Retina (tissue), 1 donor: ENCODE data around the gene CSPG5.
A peak's percentile ranks its signal among the peaks of the same experiment; 100 is the strongest.

ENCODE experiments used
- DNase-seq: peaks from one replicate; pipeline ENCODE4 v3.0.0-alpha.2; 2016

The CSPG5 gene, protein sequence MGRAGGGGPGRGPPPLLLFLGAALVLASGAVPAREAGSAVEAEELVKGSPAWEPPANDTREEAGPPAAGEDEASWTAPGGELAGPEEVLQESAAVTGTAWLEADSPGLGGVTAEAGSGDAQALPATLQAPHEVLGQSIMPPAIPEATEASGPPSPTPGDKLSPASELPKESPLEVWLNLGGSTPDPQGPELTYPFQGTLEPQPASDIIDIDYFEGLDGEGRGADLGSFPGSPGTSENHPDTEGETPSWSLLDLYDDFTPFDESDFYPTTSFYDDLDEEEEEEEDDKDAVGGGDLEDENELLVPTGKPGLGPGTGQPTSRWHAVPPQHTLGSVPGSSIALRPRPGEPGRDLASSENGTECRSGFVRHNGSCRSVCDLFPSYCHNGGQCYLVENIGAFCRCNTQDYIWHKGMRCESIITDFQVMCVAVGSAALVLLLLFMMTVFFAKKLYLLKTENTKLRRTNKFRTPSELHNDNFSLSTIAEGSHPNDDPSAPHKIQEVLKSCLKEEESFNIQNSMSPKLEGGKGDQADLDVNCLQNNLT

GRCh38 chr3:47578691-47579632 lies at the start of gene CSPG5:
Gene CSPG5 (minus strand): TSS chr3:47578865. CDS start chr3:47578693, 172 bp downstream.
- peak; percentile 78 for DNase-seq

DNA sequence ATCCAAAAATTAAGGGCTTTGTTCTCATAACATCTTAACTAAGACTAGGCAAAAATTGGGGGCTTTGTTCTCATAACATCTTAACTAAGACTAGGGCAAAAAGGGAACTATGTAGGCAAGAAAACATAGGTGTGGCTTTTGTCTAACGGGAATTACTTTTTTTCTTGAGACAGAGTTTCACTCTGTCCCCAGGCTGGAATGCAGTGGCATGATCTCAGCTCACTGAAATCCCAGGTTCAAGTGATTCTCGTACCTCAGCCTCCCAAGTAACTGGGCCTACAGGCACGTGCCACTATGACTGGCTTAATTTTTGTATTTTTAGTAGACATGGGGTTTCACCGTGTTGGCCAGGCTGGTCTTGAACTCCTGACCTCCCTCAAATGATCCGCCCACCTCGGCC lies 49.8 kb upstream of the CSPG5 start:
- DNase-seq = no peak

DNA sequence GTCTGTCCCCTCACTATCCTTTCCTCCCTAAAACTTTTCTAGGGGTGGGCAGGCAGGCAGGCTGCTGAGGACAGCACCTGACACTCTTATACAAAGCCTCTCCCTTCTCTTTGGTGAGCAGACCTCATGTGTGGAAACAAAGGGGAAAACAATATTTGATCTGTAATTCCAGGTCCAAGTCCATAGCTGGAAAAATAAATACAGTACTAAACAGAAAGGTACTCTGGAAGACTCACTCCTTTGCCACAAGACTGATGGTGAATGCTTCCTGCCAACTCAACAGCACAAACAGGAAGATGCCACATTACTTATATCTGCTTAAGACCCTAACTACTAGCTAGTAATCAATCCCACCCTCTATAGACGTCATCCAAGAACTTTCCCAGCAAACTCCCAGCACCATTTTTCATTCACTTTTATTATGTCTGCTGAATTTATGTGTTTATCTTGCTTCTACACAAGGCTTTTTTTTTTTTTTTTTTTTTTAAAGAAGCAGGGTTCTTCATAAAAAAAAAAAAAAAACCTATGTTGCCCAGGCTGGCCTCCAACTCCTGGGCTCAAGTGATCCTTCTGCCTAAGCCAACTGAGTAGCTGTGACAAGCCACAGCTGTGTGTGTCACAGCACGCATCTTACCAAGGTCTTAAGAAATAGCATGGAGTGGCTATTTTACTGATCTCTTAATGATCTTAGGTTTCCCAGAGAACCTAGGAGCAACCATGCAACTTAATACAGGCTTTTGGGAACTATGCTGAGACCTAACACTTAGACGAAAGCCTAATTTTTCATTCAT lies 44.2 kb upstream of the CSPG5 start:
- DNase-seq = no peak

DNA sequence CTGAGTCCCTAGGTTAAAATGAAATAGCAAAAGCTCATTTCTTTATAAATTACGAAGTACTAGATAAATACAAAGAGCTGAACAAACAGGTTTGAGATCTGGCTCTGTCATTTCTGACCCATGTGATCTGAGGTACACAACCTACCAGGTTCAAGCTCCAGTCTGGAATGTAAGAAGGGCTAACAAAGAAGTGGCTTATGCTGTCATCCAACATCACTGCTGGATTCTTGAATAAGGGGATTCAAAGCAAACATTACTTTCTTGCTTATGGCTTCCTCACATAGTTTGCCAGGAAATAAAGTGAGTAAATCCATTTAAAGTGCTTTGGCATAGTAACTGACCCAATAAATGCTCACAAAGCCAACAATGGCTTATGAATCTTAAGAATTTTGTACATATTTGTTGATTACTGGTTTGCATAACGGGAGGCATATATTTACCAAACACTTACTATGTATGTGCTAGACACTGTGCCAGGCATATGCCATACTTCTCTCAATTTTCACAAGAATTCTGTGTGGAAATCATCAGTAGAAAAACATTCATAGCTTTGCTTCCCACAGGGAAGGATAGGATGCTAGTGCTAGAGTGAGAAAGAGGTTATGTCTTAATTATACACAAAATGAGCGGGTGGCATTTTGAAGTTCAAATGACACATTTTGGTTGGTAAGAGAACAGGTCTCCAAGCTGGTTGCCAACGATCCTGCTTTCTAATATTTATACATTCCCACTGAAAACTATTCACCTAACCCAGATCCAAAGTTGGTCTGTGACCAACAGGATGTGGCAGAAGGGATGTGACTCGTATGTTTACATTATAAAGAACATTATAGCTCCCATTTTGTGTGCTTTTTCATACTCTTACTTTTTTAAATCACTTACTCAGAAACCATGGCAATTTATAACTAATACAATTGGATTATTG lies 38.7 kb upstream of the CSPG5 start:
- no peak for DNase-seq

DNA sequence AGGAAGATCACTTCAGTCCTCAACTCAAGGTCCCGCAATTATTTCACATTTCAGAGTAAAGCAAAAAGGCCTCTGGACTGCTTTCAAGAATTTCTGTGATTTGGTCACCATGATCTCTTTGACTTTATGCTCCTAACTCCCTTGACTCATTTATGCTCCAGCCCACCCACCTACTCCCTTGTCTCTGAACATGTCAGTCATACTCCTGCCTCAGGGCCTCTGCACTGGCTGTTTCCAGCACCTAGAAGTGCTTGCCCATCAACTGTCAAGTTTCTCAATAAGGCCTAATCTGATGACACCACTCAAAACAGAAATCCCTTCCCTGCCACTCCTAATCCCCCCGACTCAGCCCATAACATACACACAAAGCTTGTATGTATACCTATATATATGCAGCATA lies 36.1 kb upstream of the CSPG5 start:
- no peak for DNase-seq

DNA sequence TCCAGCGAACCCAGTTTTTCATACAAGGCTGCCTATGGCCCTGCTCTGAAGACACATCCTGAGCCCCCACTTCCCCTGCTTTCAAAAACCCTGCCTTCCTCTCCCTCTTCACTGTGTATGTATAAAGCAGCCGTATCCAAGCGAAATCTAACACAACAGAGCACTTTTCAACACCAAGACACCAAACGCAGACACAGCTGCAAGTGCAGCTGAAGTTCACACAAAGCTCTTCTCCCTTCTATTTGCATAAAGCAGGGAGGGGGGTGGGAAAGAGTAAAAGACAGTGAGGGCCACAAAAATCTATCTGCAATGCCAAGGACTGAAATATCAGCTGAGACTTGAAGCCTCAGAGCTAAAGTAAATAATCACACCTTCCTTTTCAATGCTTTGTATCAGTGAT lies 35.1 kb upstream of the CSPG5 start:
- DNase-seq = peak; percentile 16

DNA sequence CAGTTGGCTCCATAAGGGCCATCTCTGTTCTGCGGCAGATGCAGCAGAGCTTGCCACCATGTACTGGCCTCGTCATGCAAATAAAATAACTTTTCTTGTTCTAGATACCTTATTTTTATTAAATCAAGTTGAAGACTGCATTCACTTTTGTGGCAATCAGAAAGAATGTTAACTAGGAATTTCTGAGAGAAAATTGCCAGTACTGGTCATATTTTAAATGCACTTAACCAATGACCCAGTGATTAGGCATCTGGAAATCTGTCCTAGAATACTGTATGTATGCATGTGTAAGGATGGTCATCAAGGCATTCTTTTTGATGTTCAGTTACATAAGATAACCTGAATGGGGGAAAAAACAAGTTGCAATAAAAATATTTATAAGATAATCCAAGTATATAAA lies 34.2 kb upstream of the CSPG5 start:
- no peak for DNase-seq

DNA sequence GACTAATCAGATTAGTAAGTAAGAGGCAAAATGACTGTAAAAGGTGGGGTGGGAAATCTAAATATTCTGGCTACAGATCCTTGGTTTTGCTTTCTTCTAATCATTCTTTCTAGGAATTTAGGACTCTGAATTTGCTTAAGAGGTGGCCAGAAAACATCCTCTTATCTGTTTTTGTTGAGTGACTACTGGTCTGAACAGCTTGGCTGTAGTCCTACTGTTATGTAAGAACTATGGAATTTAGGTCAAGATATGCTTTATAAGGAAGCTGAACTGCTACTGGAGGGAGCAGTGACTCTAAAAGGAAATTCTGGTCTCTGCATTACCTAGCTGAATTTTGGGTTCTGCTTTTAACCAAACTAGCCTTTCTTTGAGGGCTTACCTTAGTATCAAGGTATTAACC lies 33.5 kb upstream of the CSPG5 start:
- DNase-seq = peak; percentile 16

DNA sequence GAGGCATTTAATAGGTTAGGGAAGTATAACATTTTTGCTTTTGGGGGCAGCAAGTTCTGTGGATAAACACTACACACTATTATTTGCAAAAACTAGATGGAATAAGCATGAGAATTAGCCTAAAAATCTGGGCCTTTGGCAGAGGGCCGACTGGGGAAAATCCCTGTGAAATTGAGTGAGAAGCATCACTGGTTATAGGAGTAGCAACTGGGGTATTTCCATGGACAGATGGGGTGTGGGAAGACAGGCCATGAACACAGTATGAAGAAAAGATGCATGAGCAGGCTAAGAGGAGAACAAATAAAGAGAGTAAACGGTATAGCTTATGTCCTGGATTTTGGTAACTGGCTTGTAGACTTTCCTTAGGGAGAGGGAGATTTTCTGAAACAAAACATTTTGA lies 32.9 kb upstream of the CSPG5 start:
- DNase-seq = no peak

DNA sequence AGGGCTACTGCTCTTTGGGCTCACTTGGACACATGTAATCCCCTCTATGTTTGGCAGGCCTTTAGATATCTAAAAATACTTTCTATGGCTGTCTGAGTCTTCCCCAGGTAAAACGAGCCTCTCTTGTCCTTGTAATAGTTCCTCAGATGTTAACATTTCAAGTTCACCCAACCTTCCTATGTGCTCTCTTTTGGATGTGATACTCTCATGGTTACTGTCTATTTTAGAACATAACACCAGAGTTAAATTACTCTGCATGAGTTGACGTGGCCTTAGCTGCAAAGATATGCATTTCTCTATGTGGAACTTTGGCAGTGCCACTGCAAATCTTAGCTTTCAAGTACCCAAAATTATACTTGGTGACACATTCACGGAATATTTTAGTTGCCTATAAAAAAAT lies 31.9 kb upstream of the CSPG5 start:
- no peak for DNase-seq

GRCh38 chr3:47607335-47607734 lies 28.7 kb upstream of the CSPG5 start:
- DNase-seq = no peak

GRCh38 chr3:47606165-47606564 lies 27.5 kb upstream of the CSPG5 start:
- DNase-seq = no peak

DNA sequence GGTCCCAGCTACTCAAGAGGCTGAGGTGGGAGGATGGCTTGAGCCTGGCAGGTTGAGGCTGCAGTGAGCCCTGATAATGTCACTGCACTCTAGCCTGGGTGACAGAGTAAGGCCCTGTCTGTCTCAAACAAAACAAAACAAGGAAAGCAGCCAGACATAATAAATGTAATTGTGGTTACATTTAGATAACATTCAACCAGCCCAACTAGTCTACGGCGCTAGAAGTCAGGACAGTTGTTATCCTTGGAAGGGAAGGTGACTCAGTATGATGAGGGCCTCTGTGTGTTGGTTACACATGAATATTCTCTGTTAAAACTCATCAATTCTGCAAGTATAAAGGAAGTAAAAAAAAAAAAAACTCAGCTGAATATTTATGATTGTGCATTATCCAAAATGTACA lies 27.0 kb upstream of the CSPG5 start:
- no peak for DNase-seq

DNA sequence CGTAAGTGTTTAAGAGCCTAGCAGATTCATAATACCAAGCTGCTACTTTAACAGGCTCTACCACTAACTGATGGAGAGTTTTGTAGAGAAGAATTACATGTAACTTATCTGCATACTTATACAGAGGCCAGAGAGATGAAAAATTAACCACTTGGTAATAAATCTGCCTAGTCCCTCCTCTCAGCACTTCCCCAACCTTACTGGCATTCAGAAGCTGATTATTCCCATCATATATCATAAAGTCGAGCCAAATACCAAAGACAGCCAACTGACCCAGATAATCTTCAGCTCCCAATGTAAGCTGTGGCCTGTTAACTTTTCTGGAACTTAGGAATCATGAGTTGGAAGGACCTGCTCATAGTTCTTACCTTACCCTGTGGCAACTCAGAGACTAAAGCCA lies 25.5 kb upstream of the CSPG5 start:
- DNase-seq = no peak

GRCh38 chr3:47603332-47603731 lies 24.7 kb upstream of the CSPG5 start:
- no peak for DNase-seq

DNA sequence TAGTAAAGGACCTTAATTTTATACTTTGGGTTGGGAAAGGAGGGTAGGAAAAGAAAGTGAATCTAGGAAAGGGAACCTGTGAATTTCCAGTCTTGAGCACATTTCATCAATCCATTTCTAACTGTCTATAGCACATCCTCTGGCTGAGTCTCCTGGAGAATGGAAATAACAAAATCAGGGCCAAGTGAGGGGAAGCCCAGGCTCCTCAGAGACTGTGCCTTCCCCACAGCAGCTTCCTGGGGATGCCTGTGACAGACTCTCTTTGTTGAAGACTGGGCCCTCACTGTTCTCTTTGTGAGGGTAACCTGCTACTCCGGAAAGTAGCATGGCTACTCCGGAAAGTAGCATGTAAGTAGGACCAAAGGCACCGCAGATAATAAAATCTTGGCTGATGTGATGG lies 22.6 kb upstream of the CSPG5 start:
- DNase-seq = peak; percentile 54

GRCh38 chr3:47594792-47595191 lies 16.1 kb upstream of the CSPG5 start:
- no peak for DNase-seq

DNA sequence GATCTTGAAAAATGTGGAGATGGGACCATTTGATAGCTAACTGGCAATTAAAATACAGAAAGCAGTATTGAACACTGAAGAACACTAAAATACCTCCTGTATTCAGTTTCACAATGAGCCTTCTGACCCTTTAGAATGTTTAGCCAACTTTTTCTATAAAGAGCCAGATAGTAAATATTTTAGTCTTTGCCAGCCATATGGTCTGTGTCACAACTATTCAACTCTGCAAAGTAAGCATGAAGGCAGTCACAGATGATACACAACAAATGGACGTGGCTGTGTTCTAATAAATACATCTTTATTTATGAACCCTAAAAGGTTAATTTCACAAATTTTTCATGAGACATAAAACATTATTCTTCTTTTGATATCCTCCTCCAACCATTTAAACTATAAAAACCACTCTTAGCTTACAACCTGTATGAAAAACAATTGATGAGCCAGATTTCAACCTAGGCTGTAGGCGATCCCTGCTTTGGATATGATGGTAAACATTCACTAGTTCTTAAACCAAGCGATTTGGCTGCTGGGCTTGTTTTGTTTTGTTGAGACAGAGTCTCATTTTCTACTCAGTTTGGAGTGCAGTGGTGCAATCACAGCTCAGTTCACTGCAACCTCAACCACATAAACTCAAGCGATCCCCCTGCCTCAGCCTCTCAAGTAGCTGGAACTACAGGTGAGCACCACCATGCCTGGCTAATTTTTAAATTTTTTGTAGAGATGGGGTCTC lies 13.6 kb upstream of the CSPG5 start:
- DNase-seq = no peak

DNA sequence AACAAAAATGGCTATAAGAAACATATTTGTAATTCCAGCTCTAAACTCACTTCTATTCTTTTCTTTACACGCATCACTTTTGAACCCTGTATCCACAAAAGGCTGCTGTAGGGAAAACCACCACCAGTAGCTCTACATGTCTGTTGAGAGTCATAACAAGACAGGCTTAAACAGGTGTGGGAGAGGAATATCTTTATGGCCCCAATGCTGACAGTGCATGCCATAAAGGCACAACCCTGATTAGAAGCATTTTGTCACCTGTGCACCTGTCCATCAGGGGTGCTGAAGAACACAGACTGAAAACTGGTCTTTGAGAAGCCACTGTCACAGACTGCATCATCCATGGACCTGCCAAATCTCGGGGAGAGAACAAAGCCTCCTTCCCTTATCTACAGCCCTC lies 11.6 kb upstream of the CSPG5 start:
- no peak for DNase-seq

DNA sequence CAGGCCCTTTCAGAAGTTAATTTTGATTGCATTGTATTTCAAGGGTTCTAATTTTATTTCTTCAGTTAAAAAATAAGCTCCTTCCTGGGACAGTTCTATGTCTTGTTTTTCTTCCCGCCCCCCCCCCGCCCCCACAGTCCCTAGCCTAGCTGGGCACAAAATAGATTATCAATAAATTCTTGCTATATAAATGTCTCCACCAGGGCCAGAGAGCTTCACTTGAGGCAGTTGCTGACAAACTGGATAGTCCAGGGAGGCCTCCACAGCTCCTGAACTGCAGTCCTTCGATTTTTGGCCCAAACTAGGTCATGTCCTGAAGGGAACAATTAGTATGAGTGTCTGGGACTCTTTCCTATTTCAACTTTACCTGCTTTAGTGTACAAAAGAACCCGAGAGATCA lies 9.9 kb upstream of the CSPG5 start:
- no peak for DNase-seq

DNA sequence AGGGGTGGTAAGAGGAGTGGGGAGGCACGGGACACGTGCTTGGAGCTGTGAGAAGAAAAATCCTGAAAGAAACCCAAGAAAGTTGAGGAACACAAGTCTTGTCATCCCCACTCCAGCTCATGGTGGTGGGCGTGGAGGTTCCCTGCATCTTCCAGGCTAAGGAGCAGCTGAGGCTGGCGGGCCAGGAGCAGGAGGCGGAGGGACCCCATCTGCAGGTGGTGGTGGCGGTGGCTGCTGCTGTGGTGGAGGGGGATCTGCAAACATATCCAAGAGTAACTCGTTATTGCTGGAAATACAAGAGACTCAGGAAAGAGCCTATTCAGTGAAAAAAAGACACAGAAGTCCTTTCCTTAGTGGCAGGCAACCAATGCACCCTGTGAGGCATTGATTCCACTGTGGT lies 9.4 kb upstream of the CSPG5 start:
- DNase-seq = no peak
